22Rv1 (cell line): ENCODE results near the gene HMBS.
A peak's percentile ranks its signal among the peaks of the same experiment; 100 is the strongest.

ENCODE experiments used
- ZFX ChIP-seq: fragments of 450-650 bp; IDR thresholded peaks from 2 replicates; pipeline ENCODE4 v1.6.1; 2017; ENCODE audit warnings: antibody characterized with exemption, borderline replicate concordance
- TF ChIP-seq, protein P1 (sequence below): fragments of 450-650 bp; IDR thresholded peaks from 2 replicates; pipeline ENCODE4 v1.5.1; 2017; ENCODE audit warnings: mild to moderate bottlenecking

- TF ChIP-seq, protein P1, sequence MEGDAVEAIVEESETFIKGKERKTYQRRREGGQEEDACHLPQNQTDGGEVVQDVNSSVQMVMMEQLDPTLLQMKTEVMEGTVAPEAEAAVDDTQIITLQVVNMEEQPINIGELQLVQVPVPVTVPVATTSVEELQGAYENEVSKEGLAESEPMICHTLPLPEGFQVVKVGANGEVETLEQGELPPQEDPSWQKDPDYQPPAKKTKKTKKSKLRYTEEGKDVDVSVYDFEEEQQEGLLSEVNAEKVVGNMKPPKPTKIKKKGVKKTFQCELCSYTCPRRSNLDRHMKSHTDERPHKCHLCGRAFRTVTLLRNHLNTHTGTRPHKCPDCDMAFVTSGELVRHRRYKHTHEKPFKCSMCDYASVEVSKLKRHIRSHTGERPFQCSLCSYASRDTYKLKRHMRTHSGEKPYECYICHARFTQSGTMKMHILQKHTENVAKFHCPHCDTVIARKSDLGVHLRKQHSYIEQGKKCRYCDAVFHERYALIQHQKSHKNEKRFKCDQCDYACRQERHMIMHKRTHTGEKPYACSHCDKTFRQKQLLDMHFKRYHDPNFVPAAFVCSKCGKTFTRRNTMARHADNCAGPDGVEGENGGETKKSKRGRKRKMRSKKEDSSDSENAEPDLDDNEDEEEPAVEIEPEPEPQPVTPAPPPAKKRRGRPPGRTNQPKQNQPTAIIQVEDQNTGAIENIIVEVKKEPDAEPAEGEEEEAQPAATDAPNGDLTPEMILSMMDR: peak; percentile 77
- TF ChIP-seq ZFX: no peak
Observed at GRCh38 chr11:119134389-119134978, 49.8 kb downstream of the HMBS start.
